CD4-positive, CD25-positive, alpha-beta regulatory T cell (primary cell): ENCODE measurements around the gene BCORL1. TPM values are rescaled to one million over a fixed set of nuclear protein-coding genes. Genes with fewer than 3 reads are reported as not detected.

Experiments used
- ATAC-seq, 2 donors: fragments of 150-1000 bp; cut with Tn5 transposase; one replicate each; pipeline ENCODE4 v1.10.0; 2021; ENCODE audit warnings: low read depth in 2 of 2, moderate number of reproducible peaks in 2 of 2, moderate library complexity in 1 of 2
- DNase-seq, 3 donors: peaks; one replicate each; pipeline versions ENCODE4 v3.0.0 to v3.0.0-alpha.2; 2012 to 2022; ENCODE audit warnings: mixed read lengths in 1 of 3
- H3K27ac ChIP-seq: one replicate; pipeline ENCODE4 v1.7.0; 2013; ENCODE audit warnings: mild to moderate bottlenecking, low read length; ENCODE audit not compliant: insufficient read depth, poor library complexity, severe bottlenecking
- H3K27me3 ChIP-seq: one replicate; pipeline ENCODE4 v1.7.0; 2013; ENCODE audit warnings: low read length; ENCODE audit not compliant: control insufficient read depth, insufficient read depth
- H3K36me3 ChIP-seq: one replicate; pipeline ENCODE4 v1.7.0; 2013; ENCODE audit warnings: mild to moderate bottlenecking, low read length, moderate library complexity; ENCODE audit not compliant: control insufficient read depth, insufficient read depth
- H3K4me1 ChIP-seq: 2 replicates; pipeline ENCODE4 v1.7.0; 2013; ENCODE audit warnings: mild to moderate bottlenecking, low read length; ENCODE audit not compliant: insufficient read depth, control insufficient read depth, poor library complexity, severe bottlenecking
- H3K4me3 ChIP-seq: one replicate; pipeline ENCODE4 v1.7.0; 2013; ENCODE audit warnings: low read depth, mild to moderate bottlenecking, low read length, moderate library complexity
- H3K9me3 ChIP-seq, 2 experiments: 1 replicate in 1 of 2; 2 replicates in 1 of 2; pipeline ENCODE4 v1.7.0; 2013; ENCODE audit warnings: low read length in 2 of 2, mild to moderate bottlenecking in 1 of 2, moderate library complexity in 1 of 2; ENCODE audit not compliant: control insufficient read depth in 2 of 2
- H3K27ac Mint-ChIP-seq, 3 donors: one replicate each; pipeline ENCODE4 v1.8.0; 2020 to 2022; ENCODE audit warnings: mild to moderate bottlenecking in 3 of 3, mixed read lengths in 3 of 3, moderate library complexity in 2 of 3
- H3K27me3 Mint-ChIP-seq: one replicate; pipeline ENCODE4 v1.8.0; 2022; ENCODE audit warnings: mild to moderate bottlenecking, mixed read lengths
- H3K36me3 Mint-ChIP-seq: one replicate; pipeline ENCODE4 v1.8.0; 2020; ENCODE audit warnings: mixed read lengths
- H3K4me1 Mint-ChIP-seq, 4 donors: one replicate each; pipeline ENCODE4 v1.8.0; 2020 to 2022; ENCODE audit warnings: mixed read lengths in 4 of 4, mild to moderate bottlenecking in 1 of 4
- H3K4me3 Mint-ChIP-seq, 4 donors: one replicate each; pipeline ENCODE4 v1.8.0; 2020 to 2022; ENCODE audit warnings: mild to moderate bottlenecking in 4 of 4, mixed read lengths in 4 of 4, moderate library complexity in 3 of 4
- H3K9me3 Mint-ChIP-seq, 7 donors: one replicate each; pipeline ENCODE4 v1.8.0; 2020 to 2022; ENCODE audit warnings: mixed read lengths in 7 of 7, mild to moderate bottlenecking in 3 of 7, moderate library complexity in 2 of 7
- polyA plus RNA-seq, 4 donors: library from polyadenylated mRNA; unstranded; fragments of 300-500 nt; fragmentation: Illumina TruSeq; gene quantifications; one replicate each; pipeline ENCODE4 v1.2.3, GENCODE V29; 2021
- total RNA-seq: library from RNA; stranded (reverse); gene quantifications from one replicate; pipeline ENCODE4 v1.2.3, GENCODE V29; 2022

BCORL1 gene
- total and polyA plus RNA-seq, 5 donors from 2014 or later: 0.13 to 5.5 (median 1.6) TPM

DNA sequence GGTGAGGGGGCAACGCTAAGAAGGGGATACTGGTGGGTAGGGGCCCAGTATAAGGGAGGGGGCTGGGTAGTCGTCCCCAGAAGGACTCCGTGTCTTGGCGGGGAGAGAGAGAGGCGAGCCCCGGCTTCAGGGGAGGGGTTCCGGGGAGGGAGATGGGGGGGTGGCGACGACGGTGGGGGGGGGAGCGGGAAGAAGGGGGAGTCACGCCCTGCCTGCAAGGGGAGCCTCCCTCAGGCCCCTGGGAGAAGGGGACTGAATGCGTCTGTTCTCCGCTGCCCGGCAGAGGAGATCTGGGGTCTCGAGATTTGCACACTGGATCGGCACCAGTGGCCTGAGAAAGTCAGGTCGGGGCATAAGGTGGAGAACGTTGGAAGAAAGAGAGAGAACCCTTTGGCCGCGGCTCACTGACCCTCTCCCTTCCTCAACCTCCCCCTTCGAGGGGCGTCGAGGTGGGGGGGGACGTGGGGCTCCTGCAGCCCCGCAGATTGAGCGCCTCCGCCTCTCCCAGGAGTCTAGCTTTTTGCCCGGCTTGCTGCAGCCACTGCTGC, 609 bp upstream of the BCORL1 start:
- DNase-seq (no peak), ATAC-seq (no peak)
- H3K36me3 ChIP-seq: no peaks in the 10 kb centered on the region
- no peaks in the 10 kb centered on the region for H3K27me3 ChIP-seq
- H3K4me1 ChIP-seq: peaks cover 12% of the 10 kb centered on the region
- H3K27ac ChIP-seq: no peak overlapping the region
- H3K27ac Mint-ChIP-seq: no peak overlapping the region
- H3K9me3 Mint-ChIP-seq: no peaks in the 10 kb centered on the region
- H3K27me3 Mint-ChIP-seq: peaks cover 23% of the 10 kb centered on the region
- peak overlapping the region; percentile 37 for H3K4me3 ChIP-seq
- peaks cover 0 to 32% (median 10%) of the 10 kb centered on the region in 4 donors for H3K4me1 Mint-ChIP-seq
- H3K4me3 Mint-ChIP-seq: no peak overlapping the region
- H3K9me3 ChIP-seq: no peaks in the 10 kb centered on the region
- no peaks in the 10 kb centered on the region for H3K36me3 Mint-ChIP-seq

DNA sequence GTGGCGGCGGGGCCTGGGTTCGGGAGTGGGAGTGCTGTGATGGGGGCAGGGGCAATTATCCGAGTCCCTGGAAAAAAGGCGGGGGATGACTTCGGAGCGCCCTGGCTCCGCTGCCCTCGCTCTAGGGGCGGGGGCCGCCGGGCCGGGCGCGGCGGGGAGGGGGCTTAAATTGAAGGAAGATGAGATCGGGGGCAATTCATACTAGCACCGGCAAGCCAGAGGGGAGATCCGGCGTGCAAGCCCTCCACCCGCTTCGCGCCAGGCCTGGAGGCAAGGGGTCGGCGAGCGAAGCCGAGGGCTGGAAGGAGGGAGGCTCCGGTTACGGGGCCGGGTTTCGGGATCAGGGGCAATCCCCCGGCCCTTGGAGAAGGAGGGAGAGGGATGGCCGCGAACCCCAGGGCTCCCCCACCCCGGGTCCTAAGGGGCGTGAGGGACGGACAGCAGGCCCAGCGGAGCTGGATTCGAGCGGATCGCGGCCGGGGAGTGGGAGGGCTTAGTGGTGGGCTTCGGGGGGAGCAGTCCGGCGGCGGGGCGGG, 1.2 kb downstream of the BCORL1 start:
- no peak overlapping the region for H3K4me3 ChIP-seq
- no peaks in the 10 kb centered on the region for H3K9me3 Mint-ChIP-seq

GRCh38 chrX:129984111-129984958, 1.9 kb downstream of the BCORL1 start:
- Histone ChIP-seq H3K9me3 (no peaks in the 10 kb centered on the region), H3K4me1 (peaks cover 9% of the 10 kb centered on the region), H3K36me3 (no peaks in the 10 kb centered on the region), H3K27ac (no peak overlapping the region), H3K4me3 (no peak overlapping the region), H3K27me3 (no peaks in the 10 kb centered on the region)
- Mint-ChIP-seq H3K27ac (peak overlapping the region in 2 of 3 donors; percentile 15 to 32), H3K27me3 (peaks cover 18% of the 10 kb centered on the region), H3K4me1 (peaks cover 0 to 28% (median 14%) of the 10 kb centered on the region in 4 donors), H3K4me3 (peak overlapping the region; percentile 78 to 87 (median 86)), H3K36me3 (no peaks in the 10 kb centered on the region), H3K9me3 (no peaks in the 10 kb centered on the region)
- DNase-seq (peak; percentile 12 to 52 (median 37)), ATAC-seq (no peak)

More for the DNA sequence above, 1.2 kb downstream of the BCORL1 start:
- DNase-seq (no peak), ATAC-seq (no peak)
- no peaks in the 10 kb centered on the region for H3K27me3 ChIP-seq
- peaks cover 9% of the 10 kb centered on the region for H3K4me1 ChIP-seq
- no peaks in the 10 kb centered on the region for H3K36me3 ChIP-seq
- no peak overlapping the region for H3K4me3 Mint-ChIP-seq
- no peak overlapping the region for H3K27ac ChIP-seq
- no peaks in the 10 kb centered on the region for H3K36me3 Mint-ChIP-seq
- H3K27me3 Mint-ChIP-seq: peaks cover 23% of the 10 kb centered on the region
- no peak overlapping the region for H3K27ac Mint-ChIP-seq
- peaks cover 0 to 34% (median 15%) of the 10 kb centered on the region in 4 donors for H3K4me1 Mint-ChIP-seq
- no peaks in the 10 kb centered on the region for H3K9me3 ChIP-seq

- Mint-ChIP-seq H3K36me3 (no peaks in the 10 kb centered on the region), H3K4me3 (no peak overlapping the region), H3K27ac (no peak overlapping the region), H3K27me3 (peaks cover 13% of the 10 kb centered on the region), H3K9me3 (no peaks in the 10 kb centered on the region), H3K4me1 (peaks cover 0 to 22% (median 14%) of the 10 kb centered on the region in 4 donors)
- no peak overlapping the region for H3K4me3 ChIP-seq
- no peak overlapping the region for H3K27ac ChIP-seq
- no peaks in the 10 kb centered on the region for H3K9me3 ChIP-seq
- no peak for DNase-seq
- no peaks in the 10 kb centered on the region for H3K36me3 ChIP-seq
- no peaks in the 10 kb centered on the region for H3K27me3 ChIP-seq
- no peak for ATAC-seq
- H3K4me1 ChIP-seq: no peaks in the 10 kb centered on the region
These were observed 5.4 kb downstream of the BCORL1 start for GRCh38 chrX:129987871-129988270.

DNA sequence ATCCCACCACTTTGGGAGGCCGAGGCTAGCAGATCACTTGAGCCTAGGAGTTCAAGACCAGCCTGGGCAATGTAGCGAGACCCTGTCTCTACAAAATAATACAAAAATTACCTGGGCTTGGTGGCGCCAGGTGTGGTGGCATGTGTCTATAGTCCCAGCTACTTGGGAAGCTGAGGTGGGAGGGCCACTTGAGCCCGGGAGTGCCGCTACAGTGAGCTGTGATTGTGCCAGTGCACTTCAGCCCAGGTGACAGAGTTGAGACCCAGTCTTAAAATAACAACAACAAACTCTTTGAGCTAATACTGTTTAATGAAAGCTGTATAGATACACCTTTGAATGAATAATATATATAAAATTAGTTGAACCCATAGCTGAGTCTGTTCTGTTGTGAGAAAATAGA, 9.7 kb downstream of the BCORL1 start:
- Histone ChIP-seq H3K4me1 (no peaks in the 10 kb centered on the region), H3K4me3 (no peak overlapping the region), H3K27ac (no peak overlapping the region), H3K36me3 (no peaks in the 10 kb centered on the region), H3K9me3 (no peaks in the 10 kb centered on the region), H3K27me3 (no peaks in the 10 kb centered on the region)
- no peak for DNase-seq
- H3K4me1 Mint-ChIP-seq: peaks cover 0 to 7% (median 5%) of the 10 kb centered on the region in 4 donors
- H3K9me3 Mint-ChIP-seq: no peaks in the 10 kb centered on the region
- ATAC-seq: no peak
- no peak overlapping the region for H3K27ac Mint-ChIP-seq
- H3K4me3 Mint-ChIP-seq: no peak overlapping the region
- no peaks in the 10 kb centered on the region for H3K27me3 Mint-ChIP-seq
- no peaks in the 10 kb centered on the region for H3K36me3 Mint-ChIP-seq

- H3K4me3 Mint-ChIP-seq: no peak overlapping the region
- Histone ChIP-seq H3K9me3 (no peaks in the 10 kb centered on the region), H3K36me3 (no peaks in the 10 kb centered on the region), H3K4me3 (no peak overlapping the region), H3K4me1 (no peaks in the 10 kb centered on the region), H3K27me3 (no peaks in the 10 kb centered on the region), H3K27ac (no peak overlapping the region)
- peaks cover 0 to 2% (median 0%) of the 10 kb centered on the region in 7 donors for H3K9me3 Mint-ChIP-seq
- H3K4me1 Mint-ChIP-seq: peaks cover 0 to 5% (median 1%) of the 10 kb centered on the region in 4 donors
- no peaks in the 10 kb centered on the region for H3K36me3 Mint-ChIP-seq
- no peak for DNase-seq
- no peaks in the 10 kb centered on the region for H3K27me3 Mint-ChIP-seq
- ATAC-seq: no peak
- no peak overlapping the region for H3K27ac Mint-ChIP-seq
These were observed 13.7 kb downstream of the BCORL1 start for GRCh38 chrX:129996120-129996519.

DNA sequence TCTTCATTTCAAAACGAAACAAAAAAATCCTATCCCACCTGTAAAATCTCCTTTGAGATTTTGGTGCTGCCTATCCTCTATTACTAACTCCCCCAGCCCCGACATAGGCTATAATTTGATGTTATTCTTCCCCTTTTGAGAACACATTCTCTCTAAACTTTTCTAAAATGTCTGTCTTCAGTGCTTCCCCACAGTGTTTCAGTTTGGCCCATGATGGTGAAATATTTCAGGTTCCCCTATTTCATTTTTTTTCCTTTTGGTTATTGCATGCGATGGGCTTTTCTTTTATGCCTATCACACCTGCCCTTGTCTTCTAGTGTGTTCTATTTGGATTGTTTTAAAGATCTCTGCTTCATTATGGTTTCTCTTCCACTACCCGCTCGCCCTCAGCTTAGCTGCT, 14.7 kb downstream of the BCORL1 start:
- DNase-seq (no peak), ATAC-seq (no peak)
- H3K4me1 ChIP-seq: no peaks in the 10 kb centered on the region
- no peaks in the 10 kb centered on the region for H3K9me3 ChIP-seq
- no peak overlapping the region for H3K4me3 Mint-ChIP-seq
- H3K36me3 Mint-ChIP-seq: no peaks in the 10 kb centered on the region
- H3K27ac ChIP-seq: no peak overlapping the region
- no peaks in the 10 kb centered on the region for H3K36me3 ChIP-seq
- peaks cover 0 to 6% (median 2%) of the 10 kb centered on the region in 4 donors for H3K4me1 Mint-ChIP-seq
- H3K27ac Mint-ChIP-seq: no peak overlapping the region
- peaks cover 0 to 2% (median 0%) of the 10 kb centered on the region in 7 donors for H3K9me3 Mint-ChIP-seq
- H3K27me3 Mint-ChIP-seq: no peaks in the 10 kb centered on the region
- no peaks in the 10 kb centered on the region for H3K27me3 ChIP-seq
- H3K4me3 ChIP-seq: no peak overlapping the region
